NCI-H446 (cell line): ENCODE results near the gene ZNF785.
"Not testable (repeated sequence)": the region's sequence is repeated elsewhere in the genome, so short reads cannot be mapped to it uniquely, and the experiment has no call there.

Experiments
- DNase-seq, 2 experiments: peaks; one replicate each; lab custom pipeline; 2025; lab: John Stamatoyannopoulos, UW

ZNF785 gene

GRCh38 chr16:30585400-30586191 lies at the start of gene ZNF785:
TSS of gene ZNF785 (minus strand) at chr16:30585697. CDS start at chr16:30585611, 86 bp downstream.
- DNase-seq: peak; percentile 98 to 99

DNA sequence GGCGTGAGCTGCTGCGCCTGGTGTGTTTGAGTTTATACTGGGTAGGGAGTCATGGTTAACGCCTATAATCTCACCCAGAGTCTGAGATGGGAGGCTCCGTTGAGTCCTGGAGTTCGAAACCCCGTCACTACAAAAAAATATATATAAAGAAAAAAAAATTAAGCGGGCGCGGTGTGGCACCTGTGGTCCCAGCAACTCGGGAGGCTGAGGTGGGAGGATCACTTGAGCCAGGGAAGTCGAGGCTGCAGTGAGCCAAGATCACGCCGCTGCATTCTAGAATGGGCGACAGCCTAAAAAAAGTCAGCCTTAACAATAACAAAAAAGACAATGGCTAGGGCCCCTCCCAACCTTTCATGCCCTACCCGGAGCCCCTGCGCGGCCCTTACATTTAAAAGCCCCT lies 48.0 kb upstream of the ZNF785 start:
- no peak for DNase-seq

- not testable (repeated sequence) for DNase-seq
Observed at GRCh38 chr16:30632454-30632853, 47.0 kb upstream of the ZNF785 start.

DNA sequence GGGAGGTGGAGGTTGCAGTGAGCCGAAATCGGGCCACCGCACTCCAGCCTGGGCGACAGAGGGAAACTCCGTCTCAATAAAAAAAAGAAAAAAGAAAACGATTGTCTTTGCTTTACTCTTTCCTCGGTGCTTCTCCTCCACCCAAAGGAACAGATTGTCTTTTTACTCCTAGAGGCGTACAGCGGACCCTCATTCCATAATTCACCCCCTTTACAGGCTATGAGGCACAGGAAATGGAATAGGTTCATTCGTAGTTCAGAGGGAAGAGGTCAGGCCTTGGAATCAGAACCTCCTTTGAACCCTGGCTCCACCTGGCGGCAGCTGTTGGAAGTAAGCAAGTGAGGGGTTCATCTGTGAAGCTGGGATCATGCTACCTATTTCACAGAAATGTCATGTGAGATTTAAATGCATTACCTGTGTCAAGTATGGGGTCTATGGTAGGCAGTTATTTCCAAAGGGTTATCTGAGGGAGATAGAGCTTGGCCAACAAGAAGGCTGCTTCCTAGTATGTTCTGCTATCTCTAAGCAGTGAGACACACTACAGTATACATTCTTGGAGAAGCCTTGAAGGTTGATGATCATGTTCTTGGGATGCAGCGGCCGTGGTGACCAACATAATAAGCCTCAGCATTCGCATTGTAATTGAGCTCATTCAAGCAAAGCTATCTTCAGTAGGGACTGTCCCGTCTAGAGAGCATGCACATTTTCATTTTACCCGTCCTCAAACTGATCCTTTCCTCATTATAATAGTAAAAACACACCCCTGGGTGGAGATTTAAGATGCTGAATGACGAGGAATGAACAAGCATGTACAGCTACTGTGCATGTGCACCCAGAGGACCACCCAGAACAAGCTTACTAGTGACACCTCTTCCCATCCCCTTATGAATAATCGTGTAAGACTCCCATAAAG lies 43.4 kb upstream of the ZNF785 start:
- peak; percentile 27 to 80 for DNase-seq

- no peak for DNase-seq
Observed at GRCh38 chr16:30626236-30626635, 40.7 kb upstream of the ZNF785 start.

GRCh38 chr16:30623536-30624283 lies 38.2 kb upstream of the ZNF785 start:
- no peak for DNase-seq

DNA sequence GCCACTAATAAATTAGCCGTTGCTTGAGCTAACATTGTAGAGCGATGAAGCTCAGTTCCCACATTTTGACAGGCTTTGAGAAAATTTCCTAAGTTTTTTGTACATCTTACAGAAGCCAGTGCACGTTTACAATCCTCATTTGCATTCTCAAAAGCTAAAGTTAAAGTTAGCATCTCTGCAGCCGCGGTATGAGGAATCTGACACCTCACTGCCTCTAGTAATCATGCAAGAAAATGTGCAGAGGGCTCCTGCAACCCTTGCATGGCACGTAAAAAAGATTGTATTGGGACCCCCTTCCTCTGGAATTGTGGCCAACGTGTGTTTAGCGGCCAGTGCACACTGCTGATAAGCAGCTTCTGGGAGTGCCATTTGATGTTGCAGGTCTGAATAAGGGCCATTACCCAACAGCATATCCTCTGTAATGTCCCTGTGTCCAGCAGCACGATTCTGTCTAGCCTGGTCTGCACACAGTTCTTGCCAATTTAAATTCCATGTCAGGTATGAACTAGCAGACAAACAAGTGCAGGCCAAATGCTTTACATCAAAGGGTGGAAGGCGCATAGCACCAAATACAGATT lies 37.0 kb upstream of the ZNF785 start:
- DNase-seq: no peak

- DNase-seq: no peak
Observed at GRCh38 chr16:30621765-30622164, 36.3 kb upstream of the ZNF785 start.

DNA sequence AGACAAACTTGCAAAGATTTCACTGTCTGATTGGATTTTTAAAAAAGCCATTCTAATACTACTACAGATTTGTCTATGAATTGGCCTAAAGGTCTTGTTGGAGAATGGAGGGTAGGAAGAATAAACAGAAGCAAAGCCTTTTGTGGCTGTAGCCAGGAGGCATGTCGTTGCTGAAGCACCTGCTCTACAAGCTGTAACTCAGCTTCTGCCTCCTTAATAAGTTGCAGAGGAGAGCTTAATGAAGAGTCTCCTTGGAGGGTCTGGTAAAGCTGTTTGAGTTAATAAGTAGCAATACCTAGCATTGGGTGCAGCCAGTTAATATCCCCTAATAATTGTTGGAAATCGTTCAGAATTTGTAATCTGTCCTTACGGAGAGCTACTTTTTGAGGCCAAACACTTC lies 34.7 kb upstream of the ZNF785 start:
- no peak for DNase-seq

DNA sequence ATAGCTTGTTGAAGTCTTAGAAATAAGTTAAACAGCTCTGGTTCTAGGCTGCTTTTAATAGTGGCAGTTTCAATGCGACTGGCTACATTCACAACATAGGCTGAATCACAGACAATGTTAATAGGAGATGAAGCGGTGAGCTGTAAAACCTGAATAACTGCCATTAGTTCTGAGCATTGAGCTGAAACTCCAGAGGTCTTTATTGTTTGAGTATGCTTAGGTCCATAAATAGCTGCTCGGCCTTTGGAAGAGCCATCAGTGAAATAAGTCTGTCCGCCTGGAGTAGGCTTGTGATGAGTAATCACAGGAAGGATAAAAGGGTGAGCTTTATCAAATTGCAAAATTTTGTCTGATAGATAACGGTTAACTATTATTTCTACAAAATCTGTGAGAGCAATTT lies 34.1 kb upstream of the ZNF785 start:
- DNase-seq: no peak

DNA sequence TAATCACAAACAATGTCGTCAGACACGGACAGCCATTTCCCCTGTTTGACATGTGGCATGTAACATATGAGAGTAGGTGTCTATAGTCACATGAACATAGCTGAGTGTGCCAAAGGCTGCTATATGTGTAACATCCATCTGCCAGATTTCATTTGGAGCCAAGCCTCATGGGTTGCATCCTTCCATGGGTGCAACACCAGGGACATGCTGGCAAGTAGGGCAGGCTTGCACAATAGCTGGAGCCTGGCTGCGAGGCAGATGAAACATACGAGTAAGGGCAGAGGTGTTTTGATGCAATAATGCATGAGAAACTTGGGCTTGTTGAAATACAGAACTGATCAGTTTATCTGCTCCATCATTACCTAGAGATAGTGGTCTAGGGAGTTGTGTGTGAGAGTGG lies 33.7 kb upstream of the ZNF785 start:
- DNase-seq: peak in 1 of 2 experiments; percentile 74

GRCh38 chr16:30615358-30616091 lies 30.0 kb upstream of the ZNF785 start:
- peak in 1 of 2 experiments; percentile 29 for DNase-seq

DNA sequence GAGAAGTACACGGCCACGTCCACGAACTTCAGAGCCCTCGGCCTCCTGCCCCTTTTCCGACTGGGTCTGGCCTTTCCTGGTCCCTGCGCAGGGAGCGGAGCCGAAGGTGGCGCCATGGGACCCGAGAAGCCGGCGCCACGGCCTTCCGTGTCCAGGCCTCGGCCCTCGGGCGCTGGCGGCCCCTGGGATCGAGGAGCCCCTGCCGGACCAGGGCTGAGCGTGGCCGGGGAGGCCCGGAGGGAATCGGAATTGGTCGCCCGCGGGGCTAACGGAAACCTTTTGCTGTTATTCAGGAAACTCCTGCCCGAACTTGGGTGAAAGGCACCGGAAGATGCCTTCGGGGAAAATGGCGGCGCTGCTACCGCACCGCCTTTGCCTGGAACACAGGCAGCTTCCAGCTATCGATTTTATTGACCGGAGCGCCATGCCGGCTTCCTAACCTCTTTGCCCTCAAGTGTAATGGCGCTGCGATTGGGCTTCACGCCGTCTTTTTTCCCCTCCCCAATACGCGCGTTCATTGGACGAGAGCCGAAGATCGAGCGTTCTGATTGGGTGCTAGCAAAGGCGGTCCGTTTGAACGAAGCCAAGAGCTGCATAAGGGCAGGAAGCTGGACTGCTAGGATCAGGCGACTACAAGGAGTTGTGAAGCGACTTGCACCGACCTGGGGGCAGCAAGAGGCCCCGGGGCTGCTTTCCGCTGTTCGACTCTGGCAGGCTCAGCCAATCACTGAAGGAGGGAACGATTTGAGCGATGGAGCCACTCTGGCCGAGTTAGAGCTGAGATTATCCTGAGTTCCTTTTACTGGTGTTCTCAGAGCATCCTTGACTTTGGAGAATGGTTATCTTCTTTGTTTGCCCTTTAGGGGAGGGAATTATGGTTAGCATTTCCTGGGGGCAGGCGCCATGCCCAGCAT lies 24.7 kb upstream of the ZNF785 start, which contains the start of gene ZNF689:
TSS of gene ZNF689 (minus strand) at position 464 of the 914 bp plus-strand sequence. CDS start at position 116, 348 bp downstream.
- peak; percentile 94 to 98 for DNase-seq

- DNase-seq: peak in 1 of 2 experiments; percentile 23
Observed at GRCh38 chr16:30609002-30609925, 23.8 kb upstream of the ZNF785 start.

GRCh38 chr16:30606004-30606403 lies 20.5 kb upstream of the ZNF785 start:
- DNase-seq: no peak

DNA sequence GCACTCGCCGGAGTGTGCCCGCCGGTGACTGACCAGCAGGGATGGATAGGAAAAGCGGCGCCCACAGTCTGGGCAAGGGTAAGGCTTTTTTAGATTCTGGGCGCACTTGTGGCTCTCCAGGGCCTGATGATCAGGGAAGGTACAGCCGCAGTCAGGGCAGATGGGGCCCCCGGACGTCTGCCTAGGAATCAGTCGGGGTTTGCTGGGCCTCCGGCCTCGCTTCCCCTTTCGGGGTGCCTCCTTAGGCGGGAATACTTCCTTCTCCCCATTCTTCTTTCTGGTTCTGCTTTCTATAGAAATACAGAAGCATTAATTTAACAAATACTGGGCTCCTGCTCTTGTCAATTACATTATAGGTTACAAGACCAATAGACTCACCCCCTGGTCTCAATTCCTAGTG lies 19.7 kb upstream of the ZNF785 start:
- DNase-seq: no peak

DNA sequence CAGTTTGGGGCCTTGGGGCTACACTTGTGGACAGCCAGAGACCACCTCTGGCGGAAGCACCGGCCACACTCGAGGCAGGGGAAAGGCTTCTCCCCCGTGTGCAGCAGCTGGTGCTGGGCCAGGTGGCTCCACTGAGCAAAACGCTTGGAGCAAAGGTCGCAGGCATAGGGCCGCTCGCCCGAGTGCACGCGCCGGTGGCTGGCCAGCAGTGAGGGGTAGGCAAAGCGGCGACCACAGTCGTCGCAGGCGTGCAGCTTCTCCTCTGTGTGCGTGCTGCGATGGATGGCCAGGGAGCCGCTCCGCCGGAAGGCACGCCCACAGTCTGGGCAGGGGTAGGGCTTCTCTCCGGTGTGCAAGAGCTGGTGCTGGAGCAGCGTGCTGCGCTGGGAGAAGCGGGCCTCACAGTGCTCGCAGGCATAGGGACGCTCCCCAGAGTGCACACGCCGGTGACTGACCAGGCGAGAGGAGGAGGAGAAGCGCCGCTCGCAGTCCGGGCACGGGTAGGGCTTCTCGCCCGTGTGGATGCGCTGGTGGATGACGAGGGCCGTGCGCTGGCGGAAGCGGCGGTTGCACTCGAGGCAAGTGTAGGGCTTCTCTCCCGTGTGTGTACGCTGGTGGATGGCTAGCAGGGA lies 18.9 kb upstream of the ZNF785 start:
- no peak for DNase-seq

- no peak for DNase-seq
Observed at GRCh38 chr16:30603945-30604315, 18.4 kb upstream of the ZNF785 start.
